Peyer's patch (tissue), 4 donors: ENCODE measurements around the gene TMEM238. TPM values are rescaled to one million over a fixed set of nuclear protein-coding genes. Genes with fewer than 3 reads are reported as not detected.

Source experiments
- DNase-seq, 3 donors: peaks; one replicate each; pipeline ENCODE4 v3.0.0-alpha.2; 2017 to 2019
- H3K27ac ChIP-seq, 4 donors: fragments of 200-600 bp; sonication (generic); one replicate each; pipeline ENCODE4 v1.5.1; 2016 to 2019
- H3K27me3 ChIP-seq, 2 donors: fragments of 200-600 bp; sonication (generic); one replicate each; pipeline ENCODE4 v1.5.1; 2019
- H3K36me3 ChIP-seq, 3 donors: fragments of 200-600 bp; sonication (generic); one replicate each; pipeline ENCODE4 v1.5.1; 2016 to 2019
- H3K4me1 ChIP-seq, 4 donors: fragments of 200-600 bp; sonication (generic); one replicate each; pipeline ENCODE4 v1.5.1; 2016 to 2019
- H3K4me3 ChIP-seq, 4 donors: fragments of 200-600 bp; sonication (generic); 1 replicate in 3 of 4; 2 replicates in 1 of 4; pipeline ENCODE4 v1.5.1; 2016 to 2019; ENCODE audit warnings: mild to moderate bottlenecking in 1 of 4
- H3K9me3 ChIP-seq, 4 donors: fragments of 200-600 bp; sonication (generic); one replicate each; pipeline ENCODE4 v1.5.1; 2016 to 2019; ENCODE audit warnings: mild to moderate bottlenecking in 1 of 4
- CTCF ChIP-seq, 6 experiments: fragments of 450-650 bp in 4 of 6; fragments of 200-600 bp in 2 of 6; sonication (generic) in 1 of 6; IDR thresholded peaks; one replicate each; pipeline ENCODE4 v1.5.1; 2017 to 2019; ENCODE audit warnings: antibody characterized with exemption in 6 of 6, mild to moderate bottlenecking in 3 of 6, moderate library complexity in 1 of 6
- POLR2A ChIP-seq, 2 donors: fragments of 450-650 bp; IDR thresholded peaks; one replicate each; pipeline ENCODE4 v1.5.1; 2017; ENCODE audit warnings: antibody characterized with exemption in 2 of 2, mild to moderate bottlenecking in 2 of 2, moderate library complexity in 2 of 2
- total RNA-seq, 4 donors: library from RNA; depleted of rRNA; stranded (reverse); fragments of >200 nt; gene quantifications; one replicate each; pipeline ENCODE4 v1.1.0, GENCODE V29; 2016

Gene TMEM238
- total RNA-seq, 4 donors from 2014 or later = 19.8 to 75.8 (median 61.6) TPM

- peaks cover 0 to 40% (median 0%) of the 10 kb centered on the region in 3 donors for H3K36me3 ChIP-seq
- TF ChIP-seq POLR2A (IDR thresholded peaks at IDR 0.05) (no peak), CTCF (IDR thresholded peaks at IDR 0.05) (no peak)
Measured at GRCh38 chr19:55389386-55390317, 5.6 kb upstream of the TMEM238 start.

GRCh38 chr19:55387736-55388497 is 3.8 kb upstream of the TMEM238 start:
- Histone ChIP-seq H3K27ac (peak overlapping the region in 1 of 4 donors; percentile 1), H3K4me1 (peaks cover 8 to 48% (median 29%) of the 10 kb centered on the region in 4 donors), H3K4me3 (peak overlapping the region in 3 of 4 donors; percentile 66 to 84 (median 78)), H3K9me3 (no peaks in the 10 kb centered on the region), H3K27me3 (no peaks in the 10 kb centered on the region), H3K36me3 (peaks cover 0 to 40% (median 0%) of the 10 kb centered on the region in 3 donors)
- no peak for DNase-seq
- no peak for TF ChIP-seq CTCF (IDR thresholded peaks at IDR 0.05)

More at GRCh38 chr19:55389386-55390317, 5.6 kb upstream of the TMEM238 start:
- H3K27ac ChIP-seq = no peak overlapping the region
- no peak for DNase-seq
- peaks cover 8 to 37% (median 26%) of the 10 kb centered on the region in 4 donors for H3K4me1 ChIP-seq
- no peak overlapping the region for H3K4me3 ChIP-seq
- no peaks in the 10 kb centered on the region for H3K9me3 ChIP-seq
- H3K27me3 ChIP-seq = no peaks in the 10 kb centered on the region

GRCh38 chr19:55386493-55386971 is 2.4 kb upstream of the TMEM238 start:
- H3K4me1 ChIP-seq = peaks cover 8 to 54% (median 29%) of the 10 kb centered on the region in 4 donors
- H3K9me3 ChIP-seq = no peaks in the 10 kb centered on the region
- no peak for TF ChIP-seq CTCF (IDR thresholded peaks at IDR 0.05)
- no peak for TF ChIP-seq POLR2A (IDR thresholded peaks at IDR 0.05)
- DNase-seq = peak in 1 of 3 donors; percentile 36
- peak overlapping the region; percentile 85 to 96 (median 91) for H3K27ac ChIP-seq
- peaks cover 0 to 40% (median 0%) of the 10 kb centered on the region in 3 donors for H3K36me3 ChIP-seq
- peak overlapping the region; percentile 66 to 86 (median 81) for H3K4me3 ChIP-seq
- H3K27me3 ChIP-seq = no peaks in the 10 kb centered on the region

DNA sequence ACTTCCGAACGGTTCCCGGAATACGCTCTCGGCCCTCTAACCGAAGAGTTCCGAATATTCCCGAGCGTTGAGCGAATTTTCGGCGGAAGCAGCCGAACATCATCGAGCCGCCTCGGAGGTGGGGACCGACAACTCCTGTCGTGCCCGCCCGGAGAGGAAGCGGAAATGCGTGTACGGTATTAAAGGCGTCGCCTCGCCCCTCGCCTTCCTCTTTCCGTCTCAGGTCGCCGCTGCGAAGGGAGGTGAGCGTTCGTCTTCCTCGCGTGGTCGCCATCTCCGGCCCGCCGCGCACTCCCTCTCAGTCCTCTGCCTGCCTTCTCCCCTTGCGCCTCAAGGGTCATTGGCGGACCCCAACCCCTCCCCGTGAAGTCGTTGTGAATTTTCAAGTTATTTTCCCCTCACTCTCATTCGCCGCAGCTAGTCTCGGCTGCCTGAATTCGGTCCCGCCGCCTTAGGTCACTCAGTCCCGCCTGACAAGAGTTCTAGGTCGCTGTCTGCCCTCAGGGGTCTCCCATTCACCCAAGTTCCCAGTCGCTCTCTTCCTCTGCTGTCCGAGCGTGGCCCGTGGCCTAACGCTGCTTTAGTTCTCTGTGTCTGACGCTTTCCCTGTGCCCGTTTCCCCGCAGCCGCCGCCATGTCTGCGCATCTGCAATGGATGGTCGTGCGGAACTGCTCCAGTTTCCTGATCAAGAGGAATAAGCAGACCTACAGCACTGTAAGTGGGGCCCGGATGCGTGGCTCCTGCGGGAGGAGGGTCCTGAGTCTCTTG is 1.8 kb upstream of the TMEM238 start, which contains the start of gene RPL28:
TSS of gene RPL28 (plus strand) at position 209 of the 769 bp plus-strand sequence. CDS start at position 635, 426 bp downstream.
- H3K27me3 ChIP-seq = no peaks in the 10 kb centered on the region
- peaks cover 8 to 54% (median 29%) of the 10 kb centered on the region in 4 donors for H3K4me1 ChIP-seq
- peaks cover 0 to 40% (median 0%) of the 10 kb centered on the region in 3 donors for H3K36me3 ChIP-seq
- DNase-seq = peak; percentile 97 to 99 (median 99)
- H3K9me3 ChIP-seq = no peaks in the 10 kb centered on the region
- H3K27ac ChIP-seq = peak within 1 kb of the TSS; percentile 85 to 96 (median 91)
- H3K4me3 ChIP-seq = peak within 1 kb of the TSS; percentile 66 to 86 (median 81)
- TF ChIP-seq POLR2A (IDR thresholded peaks at IDR 0.05) (peak; percentile 99), CTCF (IDR thresholded peaks at IDR 0.05) (no peak)
